GM18519 (cell line): ENCODE data around the gene CDC42BPB.

ENCODE experiments used
- ATAC-seq: cut with Tn5 transposase; IDR thresholded peaks from one replicate; pipeline ENCODE4 v1.9.1; 2021; ENCODE audit warnings: mild to moderate bottlenecking, moderate library complexity; ENCODE audit not compliant: unreplicated experiment, low FRiP score

Gene CDC42BPB

DNA sequence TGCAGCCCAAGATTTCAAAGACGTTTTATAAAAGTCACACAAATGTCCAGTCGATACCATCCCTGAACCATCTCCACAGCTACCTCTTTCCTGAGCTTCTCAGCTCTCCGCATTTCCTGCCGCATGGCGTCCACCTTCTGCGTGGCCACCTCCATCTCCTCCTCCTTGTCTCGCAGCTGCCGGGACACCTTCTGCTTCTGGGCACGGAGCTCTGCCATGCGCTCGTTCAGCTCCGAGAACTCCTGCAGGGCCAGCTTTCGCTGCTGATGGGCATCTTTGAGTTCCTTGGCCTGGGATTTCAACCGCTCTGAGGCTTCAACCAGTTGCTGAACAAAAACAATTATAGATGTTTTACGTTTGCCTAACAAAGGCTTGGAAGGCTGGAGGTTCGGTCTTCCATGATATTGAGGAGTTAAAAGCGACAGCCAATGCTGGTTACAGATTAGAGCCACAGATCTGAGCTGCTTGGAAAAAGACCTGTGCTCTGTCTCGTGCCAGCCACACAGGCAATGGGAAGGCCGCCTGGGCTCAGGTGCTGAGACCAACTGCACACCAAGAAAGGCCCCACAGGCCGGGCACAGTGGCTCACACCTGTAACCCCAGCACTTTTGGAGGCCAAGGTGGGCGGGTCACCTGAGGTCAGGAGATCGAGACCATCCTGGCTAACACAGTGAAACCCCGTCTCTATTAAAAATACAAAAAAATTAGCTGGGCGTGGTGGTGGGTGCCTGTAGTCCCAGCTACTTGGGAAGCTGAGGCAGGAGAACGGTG lies 85.3 kb downstream of the CDC42BPB start:
- no peak for ATAC-seq

DNA sequence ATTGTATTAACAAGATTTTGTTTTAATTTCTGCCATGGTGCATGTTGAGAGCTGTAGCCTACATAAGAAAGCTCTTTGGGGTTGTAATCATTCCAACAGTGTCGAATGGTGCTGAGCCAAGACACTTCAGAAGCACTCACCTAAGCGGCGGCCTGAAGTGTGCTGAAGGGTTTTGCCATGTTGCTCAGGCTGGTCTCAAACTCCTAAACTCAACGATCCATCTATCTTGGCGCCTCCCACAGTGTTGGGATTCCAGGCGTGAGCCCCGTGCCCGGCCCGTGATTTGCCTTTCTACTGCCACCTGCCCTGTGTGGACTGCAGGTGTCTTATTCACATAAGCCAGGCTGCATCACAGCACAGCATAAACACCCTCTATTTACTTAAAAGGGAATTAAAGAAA lies 86.0 kb downstream of the CDC42BPB start:
- no peak for ATAC-seq

DNA sequence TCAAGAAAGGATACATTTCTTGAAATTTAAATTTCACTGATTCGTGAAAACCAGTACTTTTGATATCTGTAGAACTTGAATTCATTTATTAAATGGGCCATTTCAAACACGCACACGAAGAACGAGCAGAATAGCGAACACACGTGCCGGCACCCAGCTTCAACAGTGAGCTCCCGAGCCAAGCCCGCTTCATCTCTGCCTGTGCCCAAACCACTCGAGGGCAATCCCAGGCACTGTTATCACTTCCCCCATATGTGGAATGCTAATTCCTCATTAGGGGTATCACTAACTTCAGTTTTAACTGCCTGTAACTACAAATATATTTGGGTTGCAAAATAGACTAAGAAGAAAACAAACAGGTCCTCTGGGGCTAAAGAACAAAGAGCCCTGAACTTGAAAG lies 86.9 kb downstream of the CDC42BPB start:
- ATAC-seq, result no peak

DNA sequence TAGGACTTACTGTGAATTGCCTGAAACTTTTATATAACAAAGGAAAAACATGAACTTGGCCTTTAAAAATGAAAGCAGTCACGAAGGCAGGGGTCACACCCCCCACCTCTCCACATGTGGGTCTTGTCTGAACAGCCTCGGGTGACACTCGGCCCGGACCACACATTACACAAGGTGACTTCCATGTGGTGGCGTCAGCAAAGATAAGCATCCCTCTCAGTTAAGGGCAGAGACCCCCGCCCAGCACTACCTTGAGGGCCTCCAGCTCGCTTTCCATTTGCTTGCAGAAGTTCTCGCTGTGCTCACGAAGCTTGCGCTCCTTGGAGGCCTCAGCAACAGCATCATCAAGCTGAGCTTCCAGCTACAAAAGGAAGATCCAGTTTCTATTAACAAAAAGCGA lies 87.4 kb downstream of the CDC42BPB start:
- no peak for ATAC-seq

DNA sequence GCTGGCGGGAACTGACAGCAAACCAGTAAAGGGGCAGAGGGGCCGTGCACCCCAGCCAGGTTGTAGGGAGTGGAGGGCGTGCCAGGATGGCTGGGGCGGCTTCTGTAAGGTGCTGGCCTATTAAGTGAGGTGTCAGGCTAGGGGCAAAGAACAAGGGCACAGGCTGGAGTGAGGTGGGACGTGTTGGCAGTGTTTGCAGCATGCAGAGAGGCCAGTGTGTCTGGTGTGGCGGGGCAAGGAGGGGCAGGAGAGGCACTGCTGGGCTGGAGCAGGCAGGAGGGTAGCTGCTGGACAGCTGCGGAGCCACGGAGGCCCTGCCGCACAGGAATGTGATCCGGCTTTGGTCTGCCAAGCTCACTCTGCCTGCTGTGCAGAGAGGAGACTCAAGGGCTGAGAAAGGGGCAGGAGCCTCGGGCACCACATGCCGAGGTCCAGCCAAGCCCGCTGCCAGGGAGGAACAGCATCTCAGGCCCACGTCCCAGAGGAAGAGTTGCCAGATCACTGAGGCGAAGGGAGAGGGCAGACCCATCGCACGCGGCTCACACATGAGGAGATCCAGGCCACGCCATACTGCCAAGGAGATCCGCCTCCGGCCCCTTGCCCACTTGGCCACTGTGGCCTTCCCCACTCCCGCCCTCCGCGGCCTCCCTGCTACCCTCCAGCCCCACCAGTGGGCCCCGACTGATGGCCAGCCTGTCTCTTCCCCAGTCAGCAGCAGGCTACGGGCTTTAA lies 88.1 kb downstream of the CDC42BPB start:
- ATAC-seq, result no peak

- no peak for ATAC-seq
These were observed 89.0 kb downstream of the CDC42BPB start for GRCh38 chr14:102968306-102968705.

DNA sequence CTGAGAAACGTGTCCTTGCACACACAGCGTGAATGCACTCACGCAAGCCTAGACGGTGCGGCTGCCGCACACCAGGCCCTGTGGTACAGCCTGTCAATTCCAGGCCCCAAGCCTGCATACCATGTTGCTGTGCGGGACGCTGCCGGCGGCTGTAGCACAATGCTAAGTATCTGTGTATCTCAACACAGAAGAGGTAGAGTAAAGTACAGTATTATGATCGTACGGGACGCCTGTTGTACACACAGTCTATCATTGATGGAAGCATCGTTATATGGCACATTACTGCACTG lies 89.9 kb downstream of the CDC42BPB start:
- no peak for ATAC-seq

DNA sequence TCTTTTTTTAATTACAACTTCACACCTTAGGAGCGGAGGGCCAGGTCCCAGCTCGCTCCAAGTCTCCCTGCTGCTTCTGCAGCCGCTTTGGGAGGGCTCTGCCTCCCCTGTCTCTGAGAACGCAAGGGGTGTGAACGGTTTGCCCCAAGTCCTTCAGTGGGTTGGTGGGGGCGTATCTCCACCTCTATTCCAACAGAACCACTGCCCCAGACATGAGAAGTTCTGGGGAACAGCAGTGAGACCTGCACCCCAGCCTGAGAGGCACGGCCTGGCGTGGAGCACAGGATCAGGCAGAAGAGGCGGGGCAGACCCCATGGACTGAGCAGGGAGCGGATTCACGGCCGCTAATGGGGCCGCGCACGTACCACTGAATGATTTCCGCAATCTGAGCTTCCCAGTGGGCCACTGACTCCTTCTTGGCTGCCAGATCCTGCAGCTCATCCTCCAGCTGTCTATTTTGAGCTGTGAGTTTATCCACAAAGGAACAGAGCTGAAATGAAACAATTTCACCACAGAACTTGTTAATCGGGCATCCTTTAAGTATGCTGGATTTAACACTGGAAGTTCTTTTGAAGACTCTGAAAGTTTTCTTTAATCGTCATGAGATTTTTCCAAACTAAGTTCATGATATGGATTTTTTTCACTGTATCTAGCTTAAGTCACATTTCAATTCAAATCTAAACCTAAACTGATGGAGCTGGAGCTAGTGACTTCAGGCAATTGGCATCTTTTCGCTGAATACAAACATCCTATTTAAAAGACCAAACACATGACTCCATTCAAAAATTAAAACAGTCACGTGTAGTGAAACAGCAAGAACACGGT lies 90.5 kb downstream of the CDC42BPB start:
- ATAC-seq, result no peak

GRCh38 chr14:102965971-102966655 lies 91.2 kb downstream of the CDC42BPB start:
- ATAC-seq, result no peak

- ATAC-seq, result no peak
These were observed 92.1 kb downstream of the CDC42BPB start for GRCh38 chr14:102965282-102965681.

- no peak for ATAC-seq
These were observed 93.1 kb downstream of the CDC42BPB start for GRCh38 chr14:102964152-102964730.

GRCh38 chr14:102962111-102962627 lies 95.2 kb downstream of the CDC42BPB start:
- no peak for ATAC-seq

- ATAC-seq, result no peak
These were observed 98.9 kb downstream of the CDC42BPB start for GRCh38 chr14:102958461-102958860.

GRCh38 chr14:102957222-102957621 lies 100.1 kb downstream of the CDC42BPB start:
- ATAC-seq, result no peak

DNA sequence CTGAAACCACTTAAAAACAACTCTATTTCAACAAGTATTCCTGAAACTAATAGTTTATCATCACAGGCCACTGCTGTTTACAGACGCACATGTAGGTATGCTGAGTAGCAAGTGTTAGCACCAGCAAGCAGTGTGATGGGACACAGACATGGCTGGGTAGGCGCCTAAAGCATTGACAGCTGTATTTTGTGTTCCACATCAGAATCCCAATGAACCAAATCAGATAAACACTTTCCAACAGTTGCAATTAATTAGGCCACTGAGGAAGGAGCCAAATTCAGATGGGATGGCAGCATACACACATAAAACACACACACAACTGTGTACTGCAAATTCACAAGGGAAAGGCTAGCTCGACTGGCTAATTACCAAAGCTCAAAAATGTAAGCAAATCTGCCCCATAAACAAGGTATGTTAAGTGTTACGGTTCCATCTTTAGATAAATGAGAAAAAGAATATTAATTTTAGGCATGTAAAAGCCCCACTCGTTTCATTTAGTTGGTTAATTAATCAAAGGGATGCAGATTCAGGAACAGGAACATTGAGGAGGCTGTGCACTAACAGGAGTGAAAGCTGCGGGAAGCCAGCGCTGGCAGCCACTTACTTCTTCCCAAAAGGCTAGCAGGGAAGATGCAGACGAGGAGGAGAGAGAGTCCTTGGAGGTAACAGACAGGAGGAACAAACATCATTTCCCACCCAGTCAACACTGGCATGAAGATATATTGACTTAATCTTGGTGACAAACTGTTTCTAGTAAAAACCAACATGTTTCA lies 101.5 kb downstream of the CDC42BPB start:
- ATAC-seq, result no peak

DNA sequence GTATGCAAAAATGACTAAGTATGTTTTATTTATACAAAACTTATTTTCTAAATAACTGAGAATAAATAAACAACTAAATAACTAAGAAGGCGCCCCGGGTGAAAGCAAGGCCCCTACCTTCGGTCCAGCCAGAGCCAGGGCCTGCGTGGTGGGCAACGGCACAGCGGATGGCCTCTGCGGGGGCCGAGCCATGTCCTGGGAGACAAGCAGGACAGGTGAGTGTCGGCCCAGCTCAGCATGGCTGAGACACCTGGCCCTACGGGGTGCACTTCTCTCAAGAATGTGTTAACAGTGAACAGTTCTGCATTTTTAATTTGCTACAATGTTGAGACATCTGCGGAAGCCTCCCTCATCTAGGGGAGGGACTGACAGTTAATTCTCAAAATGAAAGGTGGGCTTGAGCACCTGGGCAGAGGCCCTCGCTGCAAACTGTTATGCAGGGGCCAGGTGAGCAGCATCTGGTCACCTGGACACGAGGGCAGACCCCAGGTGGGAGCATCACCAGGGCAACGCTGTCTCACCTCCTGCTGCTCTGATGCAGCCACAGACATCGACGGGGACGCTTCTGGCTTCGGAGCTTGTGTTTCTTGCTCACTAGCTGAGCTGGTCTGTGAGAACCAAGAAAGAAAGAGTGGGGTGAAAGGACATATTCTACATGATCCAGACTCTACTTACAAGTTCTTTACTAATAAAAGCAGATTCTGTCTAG lies 103.1 kb downstream of the CDC42BPB start:
- no peak for ATAC-seq

DNA sequence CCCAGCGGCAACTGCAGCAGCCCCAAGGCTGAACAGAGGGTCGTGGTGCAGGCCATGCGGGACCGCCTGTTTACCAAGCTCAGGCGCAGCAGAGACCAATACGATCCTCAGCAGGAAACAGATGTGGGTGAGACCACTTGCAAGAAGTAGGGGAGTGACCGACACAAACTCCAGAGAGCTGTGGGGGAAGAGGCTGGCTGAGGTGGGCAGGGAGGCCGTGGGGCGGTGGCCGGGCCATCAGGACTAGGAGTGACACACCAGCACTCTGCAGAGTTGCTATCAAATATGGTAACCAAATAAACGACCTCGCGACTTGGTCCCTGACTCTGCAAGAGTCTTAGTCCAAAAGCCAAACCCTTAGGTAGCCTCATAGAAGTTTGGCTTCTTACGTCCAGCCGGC lies 104.2 kb downstream of the CDC42BPB start:
- no peak for ATAC-seq

DNA sequence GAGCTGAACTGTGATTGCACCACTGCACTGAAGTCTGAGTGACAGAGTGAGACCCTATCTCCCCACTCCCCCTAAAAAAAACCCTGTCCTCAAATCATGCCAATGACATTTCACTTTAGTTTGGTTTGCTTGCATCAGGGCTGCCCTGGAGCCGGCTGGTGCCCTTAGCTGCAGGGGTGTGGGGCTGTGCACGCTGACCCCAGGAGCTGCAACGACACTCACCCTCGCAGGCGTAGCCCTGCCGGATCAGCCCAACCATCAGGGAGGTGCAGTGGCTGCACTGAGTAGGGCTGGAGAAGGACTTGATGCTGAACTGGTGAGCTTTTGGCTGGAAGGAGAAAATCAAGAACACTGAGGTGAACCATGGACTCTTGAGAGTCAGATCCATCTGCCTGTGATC lies 105.1 kb downstream of the CDC42BPB start:
- no peak for ATAC-seq

GRCh38 chr14:102951799-102952198 lies 105.5 kb downstream of the CDC42BPB start:
- ATAC-seq, result no peak
